ENCODE measurements around the gene MARF1. TPM values are rescaled to one million over a fixed set of nuclear protein-coding genes. Genes with fewer than 3 reads are reported as not detected.

Gene MARF1
- total and polyA plus RNA-seq, 9 of the 15 experiments (the other 6 are each of a cell fraction or from before 2014, with no cell fraction given) = 4.7 to 33.2 (median 11.7) TPM

- Histone ChIP-seq H3K9ac (ENCODE audit: insufficient read depth in 1 of 2, low read depth in 2 of 2, low read length in 2 of 2) (no peak overlapping the region), H3K27ac (ENCODE audit: extremely low read depth, low read depth, low read length) (no peak overlapping the region), H3K4me1 (replicated peaks in 1 of 2; ENCODE audit: control insufficient read depth in 2 of 2, insufficient read depth in 2 of 2, low read length in 2 of 2) (peaks cover 10 to 16% of the 10 kb centered on the region in 2 experiments), H3K36me3 (ENCODE audit: control insufficient read depth, insufficient read depth, low read length) (no peaks in the 10 kb centered on the region), H4K20me1 (replicated peaks; ENCODE audit: control insufficient read depth, insufficient read depth, low read length) (no peaks in the 10 kb centered on the region), H3K79me2 (ENCODE audit: control insufficient read depth, insufficient read depth, low read length) (no peaks in the 10 kb centered on the region), H3K27me3 (ENCODE audit: control insufficient read depth in 2 of 2, insufficient read depth in 2 of 2, low read length in 2 of 2) (no peaks in the 10 kb centered on the region), H2AFZ (ENCODE audit: low read depth, low read length) (0 out of 2 replicates have a peak overlapping the region, but pooled peaks have one; percentile 2), H3K4me3 (no peak overlapping the region), H3K9me3 (replicated peaks; ENCODE audit: control insufficient read depth, insufficient read depth, low read depth, low read length) (0 out of 2 replicates have a peak, but pooled peaks cover under 1% of the 10 kb centered on the region), H3K4me2 (ENCODE audit: insufficient read depth, low read length) (no peak overlapping the region), H3K9me1 (ENCODE audit: control insufficient read depth, insufficient read depth, low read length) (no peaks in the 10 kb centered on the region)
- intact Hi-C loops (cut with micrococcal nuclease) (no loop called here), in situ Hi-C loops (cut with MboI) (no loop called here)
- WGBS (ENCODE audit: insufficient coverage, low coverage, missing lambda C conversion rate) = 26% methylated on average over 3 of the region's 3 CpGs
- FAIRE-seq (no peak), DNase-seq (ENCODE audit: extremely low read depth in 1 of 4, low spot score in 3 of 4) (no peak), ATAC-seq (no peak)
- no TSS peak for BruUV-seq (replicated peaks)
- ChIA-PET POLR2A (interaction anchor here (0.6 kb wide), 1 partner anchor 41 kb away, joined by 3 read pairs; no protein-coding TSS in a partner anchor), CTCF (ENCODE audit: low intra/inter-chr PET ratio) (no interaction called here)
- TF ChIP-seq MCM2 (IDR thresholded peaks at IDR 0.05; ENCODE audit: low read depth) (no peak), KLF16 (IDR thresholded peaks at IDR 0.05) (no peak), ZZZ3 (IDR thresholded peaks at IDR 0.05) (no peak), TAF15 (IDR thresholded peaks at IDR 0.05; ENCODE audit: low read depth, low read length) (no peak), MECOM (CRISPR knock-in tag; IDR thresholded peaks at IDR 0.05) (no peak), SIN3A (IDR thresholded peaks at IDR 0.05; ENCODE audit: borderline replicate concordance in 2 of 2, control insufficient read depth in 1 of 2, low read depth in 2 of 2, low read length in 2 of 2) (no peak), TBL1XR1 (IDR thresholded peaks at IDR 0.05; ENCODE audit: low read length in 2 of 2) (no peak), RCOR1 (IDR thresholded peaks at IDR 0.05; ENCODE audit: borderline replicate concordance in 1 of 2, low read depth in 2 of 2, low read length in 2 of 2) (no peak), TRIM28 (IDR thresholded peaks at IDR 0.05) (no peak), ZNF583 (CRISPR knock-in tag; IDR thresholded peaks at IDR 0.05) (no peak), HIVEP1 (CRISPR knock-in tag; IDR thresholded peaks at IDR 0.05) (no peak), ZFP91 (CRISPR knock-in tag; IDR thresholded peaks at IDR 0.05) (no peak), FOXM1 (IDR thresholded peaks at IDR 0.05; ENCODE audit: low read depth) (no peak), FOXM1 (CRISPR knock-in tag; IDR thresholded peaks at IDR 0.05; ENCODE audit: low read depth) (no peak), ZKSCAN1 (IDR thresholded peaks at IDR 0.05; ENCODE audit: low read depth, low read length) (no peak)
- TF ChIP-seq, protein P1, sequence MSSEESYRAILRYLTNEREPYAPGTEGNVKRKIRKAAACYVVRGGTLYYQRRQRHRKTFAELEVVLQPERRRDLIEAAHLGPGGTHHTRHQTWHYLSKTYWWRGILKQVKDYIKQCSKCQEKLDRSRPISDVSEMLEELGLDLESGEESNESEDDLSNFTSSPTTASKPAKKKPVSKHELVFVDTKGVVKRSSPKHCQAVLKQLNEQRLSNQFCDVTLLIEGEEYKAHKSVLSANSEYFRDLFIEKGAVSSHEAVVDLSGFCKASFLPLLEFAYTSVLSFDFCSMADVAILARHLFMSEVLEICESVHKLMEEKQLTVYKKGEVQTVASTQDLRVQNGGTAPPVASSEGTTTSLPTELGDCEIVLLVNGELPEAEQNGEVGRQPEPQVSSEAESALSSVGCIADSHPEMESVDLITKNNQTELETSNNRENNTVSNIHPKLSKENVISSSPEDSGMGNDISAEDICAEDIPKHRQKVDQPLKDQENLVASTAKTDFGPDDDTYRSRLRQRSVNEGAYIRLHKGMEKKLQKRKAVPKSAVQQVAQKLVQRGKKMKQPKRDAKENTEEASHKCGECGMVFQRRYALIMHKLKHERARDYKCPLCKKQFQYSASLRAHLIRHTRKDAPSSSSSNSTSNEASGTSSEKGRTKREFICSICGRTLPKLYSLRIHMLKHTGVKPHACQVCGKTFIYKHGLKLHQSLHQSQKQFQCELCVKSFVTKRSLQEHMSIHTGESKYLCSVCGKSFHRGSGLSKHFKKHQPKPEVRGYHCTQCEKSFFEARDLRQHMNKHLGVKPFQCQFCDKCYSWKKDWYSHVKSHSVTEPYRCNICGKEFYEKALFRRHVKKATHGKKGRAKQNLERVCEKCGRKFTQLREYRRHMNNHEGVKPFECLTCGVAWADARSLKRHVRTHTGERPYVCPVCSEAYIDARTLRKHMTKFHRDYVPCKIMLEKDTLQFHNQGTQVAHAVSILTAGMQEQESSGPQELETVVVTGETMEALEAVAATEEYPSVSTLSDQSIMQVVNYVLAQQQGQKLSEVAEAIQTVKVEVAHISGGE (CRISPR knock-in tag; IDR thresholded peaks at IDR 0.05) = no peak
- TF ChIP-seq, protein P2, sequence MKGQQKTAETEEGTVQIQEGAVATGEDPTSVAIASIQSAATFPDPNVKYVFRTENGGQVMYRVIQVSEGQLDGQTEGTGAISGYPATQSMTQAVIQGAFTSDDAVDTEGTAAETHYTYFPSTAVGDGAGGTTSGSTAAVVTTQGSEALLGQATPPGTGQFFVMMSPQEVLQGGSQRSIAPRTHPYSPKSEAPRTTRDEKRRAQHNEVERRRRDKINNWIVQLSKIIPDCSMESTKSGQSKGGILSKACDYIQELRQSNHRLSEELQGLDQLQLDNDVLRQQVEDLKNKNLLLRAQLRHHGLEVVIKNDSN (CRISPR knock-in tag; IDR thresholded peaks at IDR 0.05) = no peak
Measured at GRCh38 chr16:15548482-15548891, 94.5 kb downstream of the MARF1 start.
